ENCODE measurements around the gene KLHL10. TPM values are rescaled to one million over a fixed set of nuclear protein-coding genes. Genes with fewer than 3 reads are reported as not detected.

The KLHL10 gene
- total and polyA plus RNA-seq, 2 of the 4 experiments (the other 2 are of a cell fraction): 0.18 TPM; not detected in 1

GRCh38 chr17:41880130-41880529 lies 42.5 kb downstream of the KLHL10 start:
- ATAC-seq (ENCODE audit: low read depth) (no peak), DNase-seq (no peak)
- no peak overlapping the region for H3K27ac ChIP-seq (ENCODE audit: insufficient read depth, low read length)
- no peak overlapping the region for H4K5ac ChIP-seq (ENCODE audit: low read depth, low read length)
- peaks cover 19 to 51% of the 10 kb centered on the region in 2 experiments for H3K79me1 ChIP-seq (ENCODE audit: low read depth in 1 of 2, low read length in 2 of 2)
- no peak overlapping the region for H3K56ac ChIP-seq (ENCODE audit: extremely low read depth, insufficient read depth, low read length)
- H3K9me3 ChIP-seq (ENCODE audit: control insufficient read depth, insufficient read depth, low read length): no peaks in the 10 kb centered on the region
- no peak overlapping the region for H3K23ac ChIP-seq (ENCODE audit: low read depth, low read length)
- H3K14ac ChIP-seq (replicated peaks; ENCODE audit: low read depth, low read length): no peak overlapping the region
- peaks cover 60% of the 10 kb centered on the region for H3K36me3 ChIP-seq (ENCODE audit: control insufficient read depth, insufficient read depth, low read length)
- no peaks in the 10 kb centered on the region for H3K4me1 ChIP-seq (ENCODE audit: control insufficient read depth, insufficient read depth, low read length)
- H2BK5ac ChIP-seq (ENCODE audit: low read depth, low read length, poor library complexity, severe bottlenecking): no peak overlapping the region
- dilution Hi-C loops (cut with HindIII; ENCODE audit: low sequenced_read_pairs, unreplicated experiment): no loop called here
- in situ Hi-C loops (cut with MboI; ENCODE audit: low sequenced_read_pairs): no loop called here
- no peak overlapping the region for H4K91ac ChIP-seq (ENCODE audit: insufficient read depth, low read depth, low read length)
- TF ChIP-seq CTCF (conservative IDR thresholded peaks at IDR 0.05; ENCODE audit: low read depth, low read length): no peak
- no peak overlapping the region for H2BK120ac ChIP-seq (ENCODE audit: low read depth, low read length)
- POLR2A ChIA-PET (ENCODE audit: unreplicated experiment): no interaction called here
- CTCF ChIA-PET: no interaction called here
- no peak overlapping the region for H3K9ac ChIP-seq (ENCODE audit: low read depth, low read length)
- no peak overlapping the region for H3K4ac ChIP-seq (ENCODE audit: low read depth, low read length)
- H3K4me2 ChIP-seq (ENCODE audit: low read depth, low read length): no peak overlapping the region
- H3K4me3 ChIP-seq (ENCODE audit: insufficient read depth, low read depth, low read length): no peak overlapping the region
- no peaks in the 10 kb centered on the region for H3K27me3 ChIP-seq (ENCODE audit: control insufficient read depth, insufficient read depth, low read length)
- H2BK15ac ChIP-seq (ENCODE audit: low read depth, low read length): no peak overlapping the region
- WGBS, 2 experiments (ENCODE audit: extremely low coverage in 2 of 2, insufficient read length in 1 of 2): no CpG with 5 or more reads among the region's 4 CpGs
- H2BK20ac ChIP-seq (ENCODE audit: low read depth, low read length): no peak overlapping the region
- no peak overlapping the region for H2AK9ac ChIP-seq (replicated peaks; ENCODE audit: low read depth, low read length, poor library complexity)
- H3K18ac ChIP-seq (ENCODE audit: low read depth, low read length): no peak overlapping the region
- H4K8ac ChIP-seq (ENCODE audit: low read depth in 2 of 2, low read length in 2 of 2): no peak overlapping the region
- no TSS peak for BruUV-seq (replicated peaks)
- intact Hi-C loops (cut with micrococcal nuclease): no loop called here
- H2AFZ ChIP-seq (replicated peaks; ENCODE audit: low read length, poor library complexity): no peak overlapping the region
- H3K9me1 ChIP-seq (ENCODE audit: insufficient read depth, low read length): no peaks in the 10 kb centered on the region
- no peak overlapping the region for H2AK5ac ChIP-seq (ENCODE audit: low read depth, low read length)
- no peaks in the 10 kb centered on the region; the same call in none of the 2 replicates for H4K20me1 ChIP-seq (ENCODE audit: insufficient read depth, low read length)

All from IMR-90 (cell line).